Testis (tissue), 3 donors: ENCODE data around the gene HDAC7. TPM values are rescaled to one million over a fixed set of nuclear protein-coding genes. Genes with fewer than 3 reads are reported as not detected.

ENCODE experiments used
- DNase-seq: peaks from one replicate; pipeline ENCODE4 v3.0.0-alpha.2; 2019
- H3K27ac ChIP-seq, 2 donors: fragments of 200-600 bp; sonication (generic); one replicate each; pipeline ENCODE4 v1.5.1; 2019
- H3K27me3 ChIP-seq: fragments of 200-600 bp; sonication (generic); one replicate; pipeline ENCODE4 v1.5.1; 2019
- H3K36me3 ChIP-seq: fragments of 200-600 bp; sonication (generic); one replicate; pipeline ENCODE4 v1.5.1; 2017; ENCODE audit warnings: low read depth; ENCODE audit errors: missing control alignments
- H3K4me1 ChIP-seq: fragments of 200-600 bp; sonication (generic); one replicate; pipeline ENCODE4 v1.5.1; 2019
- H3K4me3 ChIP-seq, 2 donors: fragments of 200-600 bp; sonication (generic); one replicate each; pipeline ENCODE4 v1.5.1; 2017 to 2019
- H3K9me3 ChIP-seq: fragments of 200-600 bp; sonication (generic); one replicate; pipeline ENCODE4 v1.5.1; 2017
- POLR2A ChIP-seq: fragments of 450-650 bp; IDR thresholded peaks from one replicate; pipeline ENCODE4 v1.6.1; 2017; ENCODE audit warnings: antibody characterized with exemption, mild to moderate bottlenecking, moderate library complexity
- WGBS, 2 donors: methylation state at CpG; one replicate each; pipeline ENCODE4 v1.1.5; 2018; 5-methylcytosine and 5-hydroxymethylcytosine counted together
- intact Hi-C: fragments of 100-400 bp; cut with DNase I; formaldehyde crosslinking; loops from one replicate; pipeline ENCODE4 v1.15.1; 2023; ENCODE audit warnings: low total_unique reads
- polyA plus RNA-seq: library from polyadenylated mRNA; stranded (reverse); fragments of 350-450 nt; fragmentation: Illumina TruSeq; extraction: RNeasy Lipid Tissue Mini Kit (QIAGEN cat#74804); gene quantifications from one replicate; pipeline ENCODE4 v1.2.3, GENCODE V29; 2014; ENCODE audit warnings: low read depth, low replicate concordance; ENCODE audit not compliant: insufficient read depth
- total RNA-seq, 2 donors: library from RNA; depleted of rRNA; stranded (reverse); fragments of >200 nt; gene quantifications; one replicate each; pipeline ENCODE4 v1.2.3, GENCODE V29; 2016
- TF ChIP-seq, protein P1 (sequence below), 3 experiments: fragments of 450-650 bp in 2 of 3; fragments of 200-600 bp in 1 of 3; sonication (generic) in 1 of 3; IDR thresholded peaks; one replicate each; pipeline ENCODE4 v1.5.1; 2016 to 2019; ENCODE audit warnings: antibody characterized with exemption in 3 of 3, mild to moderate bottlenecking in 2 of 3, moderate library complexity in 1 of 3

The HDAC7 gene
- total and polyA plus RNA-seq, 3 donors from 2014 or later = 28.2 to 70.0 (median 39.9) TPM

DNA sequence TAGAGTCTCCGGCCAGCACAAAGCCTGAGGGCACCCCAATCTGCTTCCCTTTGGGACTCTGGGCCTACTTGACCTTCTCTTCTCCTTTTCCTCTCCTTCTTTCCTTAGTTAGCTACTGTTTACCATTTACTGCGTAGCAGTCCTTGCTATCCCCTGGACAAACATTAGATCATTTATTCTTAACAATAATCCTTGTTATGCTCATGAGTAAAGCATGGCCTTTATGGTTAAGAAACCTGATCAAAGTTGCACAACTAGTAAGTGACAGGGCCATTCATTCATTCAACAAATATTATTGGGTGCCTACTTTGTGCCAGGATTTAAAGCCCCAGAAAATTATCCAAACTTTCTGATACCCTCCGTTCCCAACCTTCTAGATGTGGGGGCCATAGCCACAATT is 3.2 kb upstream of the HDAC7 start:
- DNase-seq = no peak
- Histone ChIP-seq H3K4me1 (peaks cover 48% of the 10 kb centered on the region), H3K9me3 (no peaks in the 10 kb centered on the region), H3K27ac (peak overlapping the region; percentile 57 to 96), H3K4me3 (no peak overlapping the region), H3K27me3 (no peaks in the 10 kb centered on the region), H3K36me3 (no peaks in the 10 kb centered on the region)
- intact Hi-C loops = no loop called here
- TF ChIP-seq, protein P1, sequence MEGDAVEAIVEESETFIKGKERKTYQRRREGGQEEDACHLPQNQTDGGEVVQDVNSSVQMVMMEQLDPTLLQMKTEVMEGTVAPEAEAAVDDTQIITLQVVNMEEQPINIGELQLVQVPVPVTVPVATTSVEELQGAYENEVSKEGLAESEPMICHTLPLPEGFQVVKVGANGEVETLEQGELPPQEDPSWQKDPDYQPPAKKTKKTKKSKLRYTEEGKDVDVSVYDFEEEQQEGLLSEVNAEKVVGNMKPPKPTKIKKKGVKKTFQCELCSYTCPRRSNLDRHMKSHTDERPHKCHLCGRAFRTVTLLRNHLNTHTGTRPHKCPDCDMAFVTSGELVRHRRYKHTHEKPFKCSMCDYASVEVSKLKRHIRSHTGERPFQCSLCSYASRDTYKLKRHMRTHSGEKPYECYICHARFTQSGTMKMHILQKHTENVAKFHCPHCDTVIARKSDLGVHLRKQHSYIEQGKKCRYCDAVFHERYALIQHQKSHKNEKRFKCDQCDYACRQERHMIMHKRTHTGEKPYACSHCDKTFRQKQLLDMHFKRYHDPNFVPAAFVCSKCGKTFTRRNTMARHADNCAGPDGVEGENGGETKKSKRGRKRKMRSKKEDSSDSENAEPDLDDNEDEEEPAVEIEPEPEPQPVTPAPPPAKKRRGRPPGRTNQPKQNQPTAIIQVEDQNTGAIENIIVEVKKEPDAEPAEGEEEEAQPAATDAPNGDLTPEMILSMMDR (IDR thresholded peaks at IDR 0.05) = no peak
- no peak for TF ChIP-seq POLR2A
- 71 to 78% methylated on average over 3 of the region's 3 CpGs for WGBS, 2 donors

- TF ChIP-seq POLR2A = no peak
- TF ChIP-seq, protein P1 (IDR thresholded peaks at IDR 0.05) = no peak
These were observed 2.7 kb upstream of the HDAC7 start for GRCh38 chr12:47822401-47822800.

DNA sequence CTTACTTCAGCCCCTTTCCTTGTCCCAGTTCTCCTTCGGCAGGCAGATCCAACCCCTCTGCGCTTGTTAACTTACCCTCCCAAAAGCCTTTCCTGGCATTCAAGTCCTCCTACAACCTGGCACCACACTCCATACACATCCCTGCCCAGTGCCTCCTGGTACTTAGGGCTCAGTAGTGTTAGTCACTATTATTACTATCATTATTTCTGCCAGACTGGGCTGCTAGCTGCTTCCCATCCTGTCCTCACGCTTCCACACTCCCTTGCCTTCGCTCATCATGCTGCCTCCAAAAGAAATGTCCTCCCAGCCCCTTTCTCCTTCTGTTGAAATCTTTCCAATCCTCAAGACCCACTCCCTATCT is 1.6 kb upstream of the HDAC7 start:
- Histone ChIP-seq H3K27me3 (no peaks in the 10 kb centered on the region), H3K4me1 (peaks cover 58% of the 10 kb centered on the region), H3K4me3 (no peak overlapping the region), H3K9me3 (no peaks in the 10 kb centered on the region), H3K36me3 (no peaks in the 10 kb centered on the region), H3K27ac (peak overlapping the region; percentile 60 to 96)
- WGBS, 2 donors = 58 to 71% methylated on average over 4 of the region's 4 CpGs
- DNase-seq = no peak
- intact Hi-C loops = no loop called here
- TF ChIP-seq, protein P1 (IDR thresholded peaks at IDR 0.05) = no peak
- no peak for TF ChIP-seq POLR2A

More at GRCh38 chr12:47822401-47822800, 2.7 kb upstream of the HDAC7 start:
- Histone ChIP-seq H3K4me3 (no peak overlapping the region), H3K9me3 (no peaks in the 10 kb centered on the region), H3K27me3 (no peaks in the 10 kb centered on the region), H3K27ac (peak overlapping the region; percentile 57 to 96), H3K36me3 (no peaks in the 10 kb centered on the region), H3K4me1 (peaks cover 51% of the 10 kb centered on the region)
- intact Hi-C loops = no loop called here
- no peak for DNase-seq
- WGBS, 2 donors = 54 to 82% methylated on average over 1 to 2 of the region's 2 CpGs

- TF ChIP-seq, protein P1 (IDR thresholded peaks at IDR 0.05) = no peak
- no peak for TF ChIP-seq POLR2A
- 7 to 22% methylated on average over 11 to 17 of the region's 17 CpGs for WGBS, 2 donors
- H3K27ac ChIP-seq = peak overlapping the region; percentile 60 to 96
- DNase-seq = peak; percentile 88
- peak overlapping the region; percentile 72 to 78 for H3K4me3 ChIP-seq
- no peaks in the 10 kb centered on the region for H3K27me3 ChIP-seq
- peaks cover 55% of the 10 kb centered on the region for H3K4me1 ChIP-seq
- intact Hi-C loops = no loop called here
- no peaks in the 10 kb centered on the region for H3K9me3 ChIP-seq
- no peaks in the 10 kb centered on the region for H3K36me3 ChIP-seq
These were observed 1.1 kb upstream of the HDAC7 start for GRCh38 chr12:47820631-47821345.
